Measurements from ENCODE around the gene SPHK1.

Gene SPHK1

GRCh38 chr17:76421044-76421407 is 36.6 kb downstream of the SPHK1 start:
- no peak overlapping the region for H3K27ac Mint-ChIP-seq
- H3K27me3 Mint-ChIP-seq: no peaks in the 10 kb centered on the region
- H3K4me3 Mint-ChIP-seq: no peak overlapping the region
- peaks cover 8% of the 10 kb centered on the region for H3K36me3 Mint-ChIP-seq (ENCODE audit: low read depth)
- H3K4me1 Mint-ChIP-seq: peaks cover 23% of the 10 kb centered on the region
- ATAC-seq: no peak
- H3K9me3 Mint-ChIP-seq: no peaks in the 10 kb centered on the region
- no peak for DNase-seq

- ATAC-seq (no peak), DNase-seq (no peak)
- Mint-ChIP-seq H3K4me3 (no peak overlapping the region), H3K27me3 (no peaks in the 10 kb centered on the region), H3K4me1 (peaks cover 27% of the 10 kb centered on the region), H3K9me3 (no peaks in the 10 kb centered on the region), H3K27ac (no peak overlapping the region), H3K36me3 (ENCODE audit: low read depth) (peaks cover 8% of the 10 kb centered on the region)
Measured at GRCh38 chr17:76422406-76422805, 38.0 kb downstream of the SPHK1 start.

GRCh38 chr17:76422860-76423259 is 38.5 kb downstream of the SPHK1 start:
- Mint-ChIP-seq H3K9me3 (no peaks in the 10 kb centered on the region), H3K27me3 (no peaks in the 10 kb centered on the region), H3K27ac (no peak overlapping the region), H3K4me3 (no peak overlapping the region), H3K4me1 (peaks cover 26% of the 10 kb centered on the region), H3K36me3 (ENCODE audit: low read depth) (peaks cover 8% of the 10 kb centered on the region)
- ATAC-seq (no peak), DNase-seq (no peak)

- DNase-seq (no peak), ATAC-seq (no peak)
- Mint-ChIP-seq H3K36me3 (ENCODE audit: low read depth) (peaks cover 6% of the 10 kb centered on the region), H3K27me3 (no peaks in the 10 kb centered on the region), H3K4me1 (peaks cover 30% of the 10 kb centered on the region), H3K9me3 (no peaks in the 10 kb centered on the region), H3K27ac (peak overlapping the region; percentile 6), H3K4me3 (no peak overlapping the region)
Measured at GRCh38 chr17:76426853-76427252, 42.4 kb downstream of the SPHK1 start.

- H3K27me3 Mint-ChIP-seq: no peaks in the 10 kb centered on the region
- no peak overlapping the region for H3K4me3 Mint-ChIP-seq
- peaks cover 6% of the 10 kb centered on the region for H3K36me3 Mint-ChIP-seq (ENCODE audit: low read depth)
- no peak for DNase-seq
- no peak overlapping the region for H3K27ac Mint-ChIP-seq
- peaks cover 35% of the 10 kb centered on the region for H3K4me1 Mint-ChIP-seq
- ATAC-seq: no peak
- H3K9me3 Mint-ChIP-seq: no peaks in the 10 kb centered on the region
Measured at GRCh38 chr17:76427501-76428231, 43.3 kb downstream of the SPHK1 start.

GRCh38 chr17:76428511-76428910 is 44.1 kb downstream of the SPHK1 start:
- no peak overlapping the region for H3K27ac Mint-ChIP-seq
- no peaks in the 10 kb centered on the region for H3K27me3 Mint-ChIP-seq
- peaks cover 3% of the 10 kb centered on the region for H3K36me3 Mint-ChIP-seq (ENCODE audit: low read depth)
- no peak for DNase-seq
- H3K4me1 Mint-ChIP-seq: peaks cover 32% of the 10 kb centered on the region
- no peak overlapping the region for H3K4me3 Mint-ChIP-seq
- ATAC-seq: no peak
- H3K9me3 Mint-ChIP-seq: no peaks in the 10 kb centered on the region

- peaks cover 2% of the 10 kb centered on the region for H3K36me3 Mint-ChIP-seq (ENCODE audit: low read depth)
- no peaks in the 10 kb centered on the region for H3K27me3 Mint-ChIP-seq
- no peak overlapping the region for H3K27ac Mint-ChIP-seq
- DNase-seq (no peak), ATAC-seq (no peak)
- peaks cover 34% of the 10 kb centered on the region for H3K4me1 Mint-ChIP-seq
- no peak overlapping the region for H3K4me3 Mint-ChIP-seq
- H3K9me3 Mint-ChIP-seq: no peaks in the 10 kb centered on the region
Measured at GRCh38 chr17:76431509-76431908, 47.1 kb downstream of the SPHK1 start.

- H3K4me3 Mint-ChIP-seq: no peak overlapping the region
- no peak overlapping the region for H3K27ac Mint-ChIP-seq
- no peaks in the 10 kb centered on the region for H3K9me3 Mint-ChIP-seq
- no peak for DNase-seq
- H3K4me1 Mint-ChIP-seq: peaks cover 33% of the 10 kb centered on the region
- no peak for ATAC-seq
- peaks cover 3% of the 10 kb centered on the region for H3K36me3 Mint-ChIP-seq (ENCODE audit: low read depth)
- H3K27me3 Mint-ChIP-seq: no peaks in the 10 kb centered on the region
Measured at GRCh38 chr17:76432004-76432403, 47.6 kb downstream of the SPHK1 start.

- H3K9me3 Mint-ChIP-seq: no peaks in the 10 kb centered on the region
- H3K27me3 Mint-ChIP-seq: no peaks in the 10 kb centered on the region
- DNase-seq (no peak), ATAC-seq (no peak)
- peaks cover 27% of the 10 kb centered on the region for H3K4me1 Mint-ChIP-seq
- H3K4me3 Mint-ChIP-seq: no peak overlapping the region
- H3K27ac Mint-ChIP-seq: no peak overlapping the region
- peaks cover 3% of the 10 kb centered on the region for H3K36me3 Mint-ChIP-seq (ENCODE audit: low read depth)
Measured at GRCh38 chr17:76432712-76433336, 48.4 kb downstream of the SPHK1 start.

GRCh38 chr17:76433693-76434092 is 49.3 kb downstream of the SPHK1 start:
- no peak for DNase-seq
- Mint-ChIP-seq H3K9me3 (no peaks in the 10 kb centered on the region), H3K4me1 (peaks cover 22% of the 10 kb centered on the region), H3K4me3 (no peak overlapping the region), H3K36me3 (ENCODE audit: low read depth) (peaks cover 3% of the 10 kb centered on the region), H3K27ac (no peak overlapping the region), H3K27me3 (no peaks in the 10 kb centered on the region)
- no peak for ATAC-seq

GRCh38 chr17:76434870-76435269 is 50.5 kb downstream of the SPHK1 start:
- ATAC-seq (no peak), DNase-seq (no peak)
- Mint-ChIP-seq H3K27ac (no peak overlapping the region), H3K27me3 (no peaks in the 10 kb centered on the region), H3K4me3 (no peak overlapping the region), H3K36me3 (ENCODE audit: low read depth) (peaks cover 3% of the 10 kb centered on the region), H3K9me3 (no peaks in the 10 kb centered on the region), H3K4me1 (peaks cover 21% of the 10 kb centered on the region)

- Mint-ChIP-seq H3K27ac (no peak overlapping the region), H3K9me3 (no peaks in the 10 kb centered on the region), H3K36me3 (ENCODE audit: low read depth) (peaks cover 3% of the 10 kb centered on the region), H3K4me3 (no peak overlapping the region), H3K4me1 (peaks cover 20% of the 10 kb centered on the region), H3K27me3 (no peaks in the 10 kb centered on the region)
- DNase-seq: no peak
- no peak for ATAC-seq
Measured at GRCh38 chr17:76435751-76436150, 51.3 kb downstream of the SPHK1 start.

Measured in activated naive CD8-positive, alpha-beta T cell treated with anti-CD3 and anti-CD28 coated beads, Interleukin-2, amount 50 U/mL, for 24 hours (primary cell).